ENCODE data around the gene CDH6.

The CDH6 gene

GRCh38 chr5:31194468-31194813 is 955 bp downstream of the CDH6 start:
- no peak for DNase-seq
- in situ Hi-C loops (cut with HindIII; ENCODE audit: low pct_ligation_motif_present, low pct_unique_long_range_greater_than_20kb, low sequenced_read_pairs), result no loop called here

- peak; percentile 40 for DNase-seq
- in situ Hi-C loops (cut with HindIII; ENCODE audit: low pct_ligation_motif_present, low pct_unique_long_range_greater_than_20kb, low sequenced_read_pairs), result no loop called here
Measured at GRCh38 chr5:31194892-31195555, 1.5 kb downstream of the CDH6 start.

- in situ Hi-C loops (cut with HindIII; ENCODE audit: low pct_ligation_motif_present, low pct_unique_long_range_greater_than_20kb, low sequenced_read_pairs), result no loop called here
- DNase-seq, result peak; percentile 48
Measured at GRCh38 chr5:31196309-31196708, 2.8 kb downstream of the CDH6 start.

GRCh38 chr5:31197183-31197582 is 3.7 kb downstream of the CDH6 start:
- no peak for DNase-seq
- in situ Hi-C loops (cut with HindIII; ENCODE audit: low pct_ligation_motif_present, low pct_unique_long_range_greater_than_20kb, low sequenced_read_pairs), result no loop called here

- in situ Hi-C loops (cut with HindIII; ENCODE audit: low pct_ligation_motif_present, low pct_unique_long_range_greater_than_20kb, low sequenced_read_pairs), result no loop called here
Measured at GRCh38 chr5:31204958-31205357, 11.5 kb downstream of the CDH6 start.

GRCh38 chr5:31208043-31208442 is 14.6 kb downstream of the CDH6 start:
- DNase-seq, result no peak
- in situ Hi-C loops (cut with HindIII; ENCODE audit: low pct_ligation_motif_present, low pct_unique_long_range_greater_than_20kb, low sequenced_read_pairs), result no loop called here

More at GRCh38 chr5:31204958-31205357, 11.5 kb downstream of the CDH6 start:
- no peak for DNase-seq

- in situ Hi-C loops (cut with HindIII; ENCODE audit: low pct_ligation_motif_present, low pct_unique_long_range_greater_than_20kb, low sequenced_read_pairs), result no loop called here
- no peak for DNase-seq
Measured at GRCh38 chr5:31209334-31209733, 15.8 kb downstream of the CDH6 start.

GRCh38 chr5:31211098-31211497 is 17.6 kb downstream of the CDH6 start:
- in situ Hi-C loops (cut with HindIII; ENCODE audit: low pct_ligation_motif_present, low pct_unique_long_range_greater_than_20kb, low sequenced_read_pairs), result no loop called here
- no peak for DNase-seq

GRCh38 chr5:31213257-31213656 is 19.8 kb downstream of the CDH6 start:
- in situ Hi-C loops (cut with HindIII; ENCODE audit: low pct_ligation_motif_present, low pct_unique_long_range_greater_than_20kb, low sequenced_read_pairs), result no loop called here
- no peak for DNase-seq

GRCh38 chr5:31213705-31214121 is 20.2 kb downstream of the CDH6 start:
- in situ Hi-C loops (cut with HindIII; ENCODE audit: low pct_ligation_motif_present, low pct_unique_long_range_greater_than_20kb, low sequenced_read_pairs), result no loop called here
- no peak for DNase-seq

GRCh38 chr5:31214229-31214628 is 20.7 kb downstream of the CDH6 start:
- in situ Hi-C loops (cut with HindIII; ENCODE audit: low pct_ligation_motif_present, low pct_unique_long_range_greater_than_20kb, low sequenced_read_pairs), result no loop called here
- no peak for DNase-seq

GRCh38 chr5:31215236-31215635 is 21.8 kb downstream of the CDH6 start:
- in situ Hi-C loops (cut with HindIII; ENCODE audit: low pct_ligation_motif_present, low pct_unique_long_range_greater_than_20kb, low sequenced_read_pairs), result no loop called here
- no peak for DNase-seq

GRCh38 chr5:31217446-31217845 is 24.0 kb downstream of the CDH6 start:
- in situ Hi-C loops (cut with HindIII; ENCODE audit: low pct_ligation_motif_present, low pct_unique_long_range_greater_than_20kb, low sequenced_read_pairs), result no loop called here
- DNase-seq, result no peak

- in situ Hi-C loops (cut with HindIII; ENCODE audit: low pct_ligation_motif_present, low pct_unique_long_range_greater_than_20kb, low sequenced_read_pairs), result no loop called here
- no peak for DNase-seq
Measured at GRCh38 chr5:31218978-31219377, 25.5 kb downstream of the CDH6 start.

- in situ Hi-C loops (cut with HindIII; ENCODE audit: low pct_ligation_motif_present, low pct_unique_long_range_greater_than_20kb, low sequenced_read_pairs), result no loop called here
- DNase-seq, result no peak
Measured at GRCh38 chr5:31221001-31221400, 27.5 kb downstream of the CDH6 start.

- no peak for DNase-seq
- in situ Hi-C loops (cut with HindIII; ENCODE audit: low pct_ligation_motif_present, low pct_unique_long_range_greater_than_20kb, low sequenced_read_pairs), result no loop called here
Measured at GRCh38 chr5:31225118-31225517, 31.6 kb downstream of the CDH6 start.

GRCh38 chr5:31225613-31226012 is 32.1 kb downstream of the CDH6 start:
- no peak for DNase-seq
- in situ Hi-C loops (cut with HindIII; ENCODE audit: low pct_ligation_motif_present, low pct_unique_long_range_greater_than_20kb, low sequenced_read_pairs), result no loop called here

GRCh38 chr5:31226651-31227050 is 33.2 kb downstream of the CDH6 start:
- in situ Hi-C loops (cut with HindIII; ENCODE audit: low pct_ligation_motif_present, low pct_unique_long_range_greater_than_20kb, low sequenced_read_pairs), result no loop called here
- DNase-seq, result no peak

GRCh38 chr5:31229266-31229665 is 35.8 kb downstream of the CDH6 start:
- DNase-seq, result no peak
- in situ Hi-C loops (cut with HindIII; ENCODE audit: low pct_ligation_motif_present, low pct_unique_long_range_greater_than_20kb, low sequenced_read_pairs), result no loop called here

GRCh38 chr5:31231177-31231838 is 37.8 kb downstream of the CDH6 start:
- DNase-seq, result no peak
- in situ Hi-C loops (cut with HindIII; ENCODE audit: low pct_ligation_motif_present, low pct_unique_long_range_greater_than_20kb, low sequenced_read_pairs), result no loop called here
